SK-N-SH (cell line): ENCODE results near the gene IKBKE. TPM values are rescaled to one million over a fixed set of nuclear protein-coding genes. Genes with fewer than 3 reads are reported as not detected.

ENCODE experiments used
- CTCF ChIA-PET: fragments of 300-600, 350-600 bp; formaldehyde crosslinking; extraction: SDS; loops from one replicate; lab custom pipeline; 2021; lab: Yijun Ruan, JAX
- POLR2A ChIA-PET: fragments of 350-600 bp; sonication (Branson Sonifier 250); formaldehyde crosslinking; extraction: SDS; loops from one replicate; lab custom pipeline; 2020; ENCODE audit warnings: antibody characterized with exemption, inconsistent platforms; lab: Yijun Ruan, JAX
- DNase-seq: peaks from one replicate; pipeline ENCODE4 v3.0.0; 2012
- H2AFZ ChIP-seq: fragments of 200-600 bp; sonication (generic); 2 replicates; pipeline ENCODE4 v1.8.1; 2016; ENCODE audit warnings: antibody characterized with exemption, mild to moderate bottlenecking, low read depth
- H3F3A ChIP-seq: fragments of 200-600 bp; sonication (generic); replicated peaks from 2 replicates; pipeline ENCODE3; 2016; ENCODE audit warnings: antibody characterized with exemption, mild to moderate bottlenecking; ENCODE audit not compliant: insufficient read depth
- H3K27ac ChIP-seq, 2 experiments: fragments of 200-500 bp in 1 of 2; fragments of 200-600 bp in 1 of 2; sonication (Bioruptor generic) in 1 of 2; sonication (generic), shearing (Covaris generic) in 1 of 2; 2 replicates each; pipeline versions ENCODE4 v1.5.1 to v1.6.1; 2014 to 2016; ENCODE audit warnings: low read depth in 2 of 2, inconsistent platforms in 1 of 2, low read length in 1 of 2, mild to moderate bottlenecking in 1 of 2, mixed read lengths in 1 of 2
- H3K27me3 ChIP-seq: fragments of 200-600 bp; sonication (generic), shearing (Covaris generic); 2 replicates; pipeline ENCODE4 v1.6.1; 2016; ENCODE audit warnings: mixed run types; ENCODE audit not compliant: insufficient read depth
- H3K36me3 ChIP-seq, 2 experiments: fragments of 200-500 bp in 1 of 2; fragments of 200-600 bp in 1 of 2; sonication (Bioruptor generic) in 1 of 2; sonication (generic) in 1 of 2; replicated peaks in 1 of 2; 2 replicates each; pipeline versions ENCODE3 to v1.5.1; 2014 to 2016; ENCODE audit warnings: low read length in 1 of 2, mild to moderate bottlenecking in 1 of 2; ENCODE audit not compliant: insufficient read depth in 2 of 2, control insufficient read depth in 1 of 2
- H3K4me1 ChIP-seq, 2 experiments: fragments of 200-500 bp in 1 of 2; fragments of 200-600 bp in 1 of 2; sonication (Bioruptor generic) in 1 of 2; sonication (generic), shearing (Covaris generic) in 1 of 2; 2 replicates each; pipeline versions ENCODE4 v1.5.1 to v1.6.1; 2014 to 2016; ENCODE audit warnings: low read depth in 1 of 2, low read length in 1 of 2, mixed run types in 1 of 2; ENCODE audit not compliant: insufficient read depth in 2 of 2, control insufficient read depth in 1 of 2
- H3K4me2 ChIP-seq: fragments of 200-600 bp; sonication (generic), shearing (Covaris generic); 2 replicates; pipeline ENCODE4 v1.6.1; 2017; ENCODE audit warnings: mixed run types
- H3K4me3 ChIP-seq, 2 experiments: fragments of 200-500 bp in 1 of 2; fragments of 200-600 bp in 1 of 2; sonication (Bioruptor generic) in 1 of 2; sonication (generic), shearing (Covaris generic) in 1 of 2; 2 replicates each; pipeline versions ENCODE4 v1.5.1 to v1.8.1; 2014 to 2016; ENCODE audit warnings: low read depth in 2 of 2, inconsistent platforms in 1 of 2, low read length in 1 of 2, mild to moderate bottlenecking in 1 of 2, mixed read lengths in 1 of 2, moderate library complexity in 1 of 2
- H3K79me2 ChIP-seq: fragments of 200-600 bp; sonication (generic); 2 replicates; pipeline ENCODE4 v1.8.1; 2017; ENCODE audit warnings: mild to moderate bottlenecking; ENCODE audit not compliant: insufficient read depth
- H3K9ac ChIP-seq: fragments of 200-600 bp; sonication (generic); 2 replicates; pipeline ENCODE4 v1.6.1; 2017; ENCODE audit warnings: mixed run types
- H3K9me2 ChIP-seq: fragments of 200-600 bp; sonication (generic); 2 replicates; pipeline ENCODE4 v1.6.1; 2017; ENCODE audit warnings: mixed run types
- H3K9me3 ChIP-seq: fragments of 200-600 bp; sonication (generic); 2 replicates; pipeline ENCODE4 v1.6.1; 2017; ENCODE audit warnings: mixed run types, mild to moderate bottlenecking, moderate library complexity
- H4K20me1 ChIP-seq: fragments of 200-600 bp; sonication (generic); 2 replicates; pipeline ENCODE4 v1.6.1; 2017; ENCODE audit warnings: mild to moderate bottlenecking, mixed run types; ENCODE audit not compliant: insufficient read depth
- EZH2phosphoT487 ChIP-seq: fragments of 200-600 bp; sonication (generic); IDR thresholded peaks from 2 replicates; pipeline ENCODE4 v1.6.1; 2017; ENCODE audit warnings: low read depth, mixed run types, mild to moderate bottlenecking, antibody characterized with exemption, moderate library complexity, borderline replicate concordance
- FOSL2 ChIP-seq: IDR thresholded peaks from 2 replicates; pipeline ENCODE4 v1.4.0; 2012; ENCODE audit warnings: low read depth, mild to moderate bottlenecking, moderate library complexity, borderline replicate concordance
- GABPA ChIP-seq: IDR thresholded peaks from 2 replicates; pipeline ENCODE4 v1.4.0; 2012; ENCODE audit warnings: low read depth, mild to moderate bottlenecking
- IRF3 ChIP-seq: fragments of 150-350 bp; IDR thresholded peaks from 2 replicates; pipeline ENCODE4 v1.6.1; 2016; ENCODE audit warnings: mild to moderate bottlenecking, low read depth, low read length
- JUND ChIP-seq: IDR thresholded peaks from 2 replicates; pipeline ENCODE4 v1.4.0; 2012
- MEF2A ChIP-seq: IDR thresholded peaks from 2 replicates; pipeline ENCODE4 v1.4.0; 2012; ENCODE audit warnings: low read depth, borderline replicate concordance
- NFIC ChIP-seq: IDR thresholded peaks from 2 replicates; pipeline ENCODE4 v1.4.0; 2012; ENCODE audit warnings: borderline replicate concordance
- PBX3 ChIP-seq: IDR thresholded peaks from 2 replicates; pipeline ENCODE4; 2012
- POLR2AphosphoS5 ChIP-seq: IDR thresholded peaks from 2 replicates; pipeline ENCODE4 v1.6.1; 2012; ENCODE audit warnings: low read depth, low read length
- RAD21 ChIP-seq: IDR thresholded peaks from 2 replicates; pipeline ENCODE4 v1.6.1; 2012; ENCODE audit warnings: mild to moderate bottlenecking, low read length
- RCOR1 ChIP-seq: fragments of 150-350 bp; IDR thresholded peaks from 2 replicates; pipeline ENCODE4 v1.6.1; 2017; ENCODE audit warnings: antibody characterized with exemption, low read length
- RFX5 ChIP-seq: IDR thresholded peaks from 2 replicates; pipeline ENCODE4 v1.6.1; 2012; ENCODE audit warnings: mild to moderate bottlenecking, improper control_type of control experiment, low read length
- RXRA ChIP-seq: IDR thresholded peaks from 2 replicates; pipeline ENCODE4 v1.4.0; 2012; ENCODE audit warnings: low read depth, mild to moderate bottlenecking, borderline replicate concordance
- SIN3A ChIP-seq: IDR thresholded peaks from 2 replicates; pipeline ENCODE4 v1.6.1; 2012; ENCODE audit warnings: low read depth, mild to moderate bottlenecking, low read length, moderate library complexity, borderline replicate concordance
- SMC3 ChIP-seq: IDR thresholded peaks from 2 replicates; pipeline ENCODE4 v1.6.1; 2012; ENCODE audit warnings: low read depth, low read length, improper control_type of control experiment
- TAF1 ChIP-seq: IDR thresholded peaks from 2 replicates; pipeline ENCODE4 v1.6.1; 2012; ENCODE audit warnings: low read depth, mild to moderate bottlenecking, low read length, moderate library complexity, borderline replicate concordance
- TEAD4 ChIP-seq: IDR thresholded peaks from 2 replicates; pipeline ENCODE4 v1.4.0; 2012; ENCODE audit warnings: mild to moderate bottlenecking, borderline replicate concordance; ENCODE audit not compliant: insufficient read depth
- USF1 ChIP-seq: IDR thresholded peaks from 2 replicates; pipeline ENCODE4 v1.4.0; 2012; ENCODE audit warnings: low read depth, borderline replicate concordance
- WGBS: methylation state at CpG from one replicate; pipeline ENCODE4 v1.1.6; 2017; ENCODE audit warnings: low lambda C conversion rate; 5-methylcytosine and 5-hydroxymethylcytosine counted together
- polyA plus RNA-seq, 3 experiments: library from polyadenylated mRNA; depleted of rRNA; stranded (reverse); fragments of >200 nt; gene quantifications; 2 replicates each; pipeline ENCODE4 v1.2.3, GENCODE V29; 2012
- TF ChIP-seq, protein P1 (sequence below): IDR thresholded peaks from 2 replicates; pipeline ENCODE4 v1.4.0; 2012; ENCODE audit warnings: low read depth, borderline replicate concordance
- TF ChIP-seq, protein P2 (sequence below): IDR thresholded peaks from 2 replicates; pipeline ENCODE4 v1.4.0; 2012; ENCODE audit warnings: low read depth

The IKBKE gene
- polyA plus RNA-seq, 1 of the 3 experiments (the other 2 are of a cell fraction): 14.5 TPM

GRCh38 chr1:206498685-206499084, 28.4 kb downstream of the IKBKE start (continued):
- no peak for TF ChIP-seq NFIC
- TF ChIP-seq, protein P1, sequence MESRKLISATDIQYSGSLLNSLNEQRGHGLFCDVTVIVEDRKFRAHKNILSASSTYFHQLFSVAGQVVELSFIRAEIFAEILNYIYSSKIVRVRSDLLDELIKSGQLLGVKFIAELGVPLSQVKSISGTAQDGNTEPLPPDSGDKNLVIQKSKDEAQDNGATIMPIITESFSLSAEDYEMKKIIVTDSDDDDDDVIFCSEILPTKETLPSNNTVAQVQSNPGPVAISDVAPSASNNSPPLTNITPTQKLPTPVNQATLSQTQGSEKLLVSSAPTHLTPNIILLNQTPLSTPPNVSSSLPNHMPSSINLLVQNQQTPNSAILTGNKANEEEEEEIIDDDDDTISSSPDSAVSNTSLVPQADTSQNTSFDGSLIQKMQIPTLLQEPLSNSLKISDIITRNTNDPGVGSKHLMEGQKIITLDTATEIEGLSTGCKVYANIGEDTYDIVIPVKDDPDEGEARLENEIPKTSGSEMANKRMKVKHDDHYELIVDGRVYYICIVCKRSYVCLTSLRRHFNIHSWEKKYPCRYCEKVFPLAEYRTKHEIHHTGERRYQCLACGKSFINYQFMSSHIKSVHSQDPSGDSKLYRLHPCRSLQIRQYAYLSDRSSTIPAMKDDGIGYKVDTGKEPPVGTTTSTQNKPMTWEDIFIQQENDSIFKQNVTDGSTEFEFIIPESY: no peak
- TF ChIP-seq RAD21: no peak
- TF ChIP-seq JUND: no peak
- TF ChIP-seq, protein P2, sequence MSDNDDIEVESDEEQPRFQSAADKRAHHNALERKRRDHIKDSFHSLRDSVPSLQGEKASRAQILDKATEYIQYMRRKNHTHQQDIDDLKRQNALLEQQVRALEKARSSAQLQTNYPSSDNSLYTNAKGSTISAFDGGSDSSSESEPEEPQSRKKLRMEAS: no peak
- TF ChIP-seq TAF1: no peak
- TF ChIP-seq RXRA: no peak

DNA sequence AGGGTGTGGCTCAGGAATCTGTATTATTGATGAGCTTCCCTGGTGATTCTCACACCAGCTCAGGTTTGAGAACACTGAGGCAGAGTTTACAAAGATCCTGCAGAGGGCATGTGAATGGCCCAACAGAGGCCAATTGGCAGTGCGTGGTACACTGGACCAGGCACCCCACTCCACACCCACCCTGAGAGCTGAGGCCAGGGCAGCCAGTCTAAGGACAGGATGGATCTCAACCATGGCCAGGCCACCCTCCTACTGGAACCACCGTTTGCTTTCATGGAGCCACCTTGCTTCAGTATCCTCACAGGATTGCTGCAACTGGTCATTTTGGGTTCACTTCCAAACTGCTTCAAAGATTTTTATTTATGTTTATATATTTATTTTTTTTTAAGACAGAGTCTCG, 29.8 kb downstream of the IKBKE start:
- ChIA-PET POLR2A (no interaction called here), CTCF (interaction anchor here (1.0 to 5.2 kb wide), 5 partner anchors 10 to 164 kb away, joined by 3 to 37 read pairs (median 6); no protein-coding TSS in a partner anchor)
- H3K36me3 ChIP-seq: no peaks in the 10 kb centered on the region
- no peaks in the 10 kb centered on the region for H3K9me3 ChIP-seq
- H4K20me1 ChIP-seq: no peaks in the 10 kb centered on the region
- no peaks in the 10 kb centered on the region for H3K9me2 ChIP-seq
- whole genome bisulfite sequencing: 87% methylated on average over 2 of the region's 3 CpGs
- H3F3A ChIP-seq: peaks cover 26% of the 10 kb centered on the region
- no peak overlapping the region for H2AFZ ChIP-seq
- TF ChIP-seq FOSL2 (no peak), SMC3 (no peak), POLR2AphosphoS5 (no peak), SIN3A (no peak), RFX5 (no peak), PBX3 (no peak), USF1 (no peak), TEAD4 (no peak), RCOR1 (no peak), EZH2phosphoT487 (no peak), MEF2A (no peak), RXRA (no peak), NFIC (no peak), RAD21 (no peak), IRF3 (no peak), GABPA (no peak)
- TF ChIP-seq, all 33 proteins: peak for 0
- H3K27ac ChIP-seq: no peak overlapping the region
- no peaks in the 10 kb centered on the region for H3K79me2 ChIP-seq
- H3K9ac ChIP-seq: no peak overlapping the region
- no peaks in the 10 kb centered on the region for H3K27me3 ChIP-seq
- DNase-seq: no peak
- H3K4me1 ChIP-seq: peaks cover 19 to 34% of the 10 kb centered on the region in 2 experiments; a peak in 3 of 4 replicates
- H3K4me3 ChIP-seq: no peak overlapping the region
- H3K4me2 ChIP-seq: no peak overlapping the region
